Bronchial epithelial cell (primary cell): Measurements from ENCODE around the gene FAM9C. TPM values are rescaled to one million over a fixed set of nuclear protein-coding genes. Genes with fewer than 3 reads are reported as not detected.

Experiments used
- DNase-seq: peaks from one replicate; pipeline ENCODE4 v3.0.0-alpha.2; 2010; ENCODE audit warnings: low read depth
- FAIRE-seq: peaks from 2 replicates; lab custom pipeline; 2011; peaks lifted over from hg19 to GRCh38; lab: Jason Lieb, UNC
- H3K27me3 ChIP-seq: 2 replicates; pipeline ENCODE4 v1.5.1; 2011; ENCODE audit warnings: low read length; ENCODE audit not compliant: control insufficient read depth, insufficient read depth
- H3K36me3 ChIP-seq: 2 replicates; pipeline ENCODE4 v1.5.1; 2011; ENCODE audit warnings: low read length; ENCODE audit not compliant: control insufficient read depth, insufficient read depth
- H3K4me3 ChIP-seq: 2 replicates; pipeline ENCODE4 v1.5.1; 2011; ENCODE audit warnings: mild to moderate bottlenecking, low read depth, low read length, control low read depth
- CTCF ChIP-seq: IDR thresholded peaks from 2 replicates; pipeline ENCODE4 v1.5.1; 2011; ENCODE audit warnings: mild to moderate bottlenecking, moderate library complexity, low read length, control low read depth, inconsistent platforms; ENCODE audit not compliant: insufficient read depth, severe bottlenecking
- total RNA-seq: library from RNA; depleted of rRNA; stranded (reverse); fragments of >200 nt; gene quantifications from 2 replicates; pipeline ENCODE4 v1.2.1, GENCODE V29; 2014

The FAM9C gene
- total RNA-seq, 1 donor from 2014 or later: not detected

DNA sequence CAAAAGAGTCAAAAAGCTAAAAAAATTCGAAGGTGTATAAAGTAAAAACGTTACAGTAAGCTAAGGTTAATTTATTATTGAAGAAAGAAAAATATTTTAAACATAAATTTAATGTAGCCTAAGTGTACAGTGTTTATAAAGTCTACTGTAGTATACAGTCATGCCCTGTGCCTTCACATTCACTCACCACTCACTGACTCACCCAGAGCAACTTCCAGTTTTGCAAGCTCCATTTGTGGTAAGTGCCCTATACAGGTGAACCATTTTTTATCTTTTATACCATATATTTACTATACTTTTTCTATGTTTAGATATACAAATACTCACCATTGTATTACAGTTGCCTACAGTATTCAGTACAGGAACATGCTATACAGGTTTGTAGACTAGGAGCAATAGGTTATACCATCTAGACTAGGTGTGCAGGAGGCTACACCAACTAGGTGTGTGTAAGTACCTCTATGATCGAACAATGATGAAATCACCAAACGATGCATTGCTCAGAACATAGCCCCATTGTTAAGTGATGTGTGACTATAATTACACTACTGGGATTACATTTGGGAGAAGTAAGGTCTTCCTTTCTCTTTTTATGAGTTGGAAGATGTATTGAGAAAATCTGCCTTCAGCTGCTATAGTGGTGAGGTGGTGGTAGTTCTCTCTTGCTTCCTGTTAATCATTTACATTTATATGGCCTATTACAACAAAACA, 42.3 kb downstream of the FAM9C start:
- FAIRE-seq: no peak
- no peak for TF ChIP-seq CTCF
- peak; percentile 86 for DNase-seq

GRCh38 chrX:13001097-13001496, 43.3 kb downstream of the FAM9C start:
- no peaks in the 10 kb centered on the region for H3K27me3 ChIP-seq
- H3K36me3 ChIP-seq: no peaks in the 10 kb centered on the region
- DNase-seq (peak; percentile 77), FAIRE-seq (no peak)
- no peak for TF ChIP-seq CTCF
- no peak overlapping the region for H3K4me3 ChIP-seq

More for the DNA sequence above, 42.3 kb downstream of the FAM9C start:
- H3K36me3 ChIP-seq: no peaks in the 10 kb centered on the region
- H3K27me3 ChIP-seq: no peaks in the 10 kb centered on the region
- no peak overlapping the region for H3K4me3 ChIP-seq

GRCh38 chrX:13000301-13000811, 44.1 kb downstream of the FAM9C start:
- H3K36me3 ChIP-seq: no peaks in the 10 kb centered on the region
- H3K27me3 ChIP-seq: no peaks in the 10 kb centered on the region
- FAIRE-seq (no peak), DNase-seq (no peak)
- no peak for TF ChIP-seq CTCF
- no peak overlapping the region for H3K4me3 ChIP-seq

DNA sequence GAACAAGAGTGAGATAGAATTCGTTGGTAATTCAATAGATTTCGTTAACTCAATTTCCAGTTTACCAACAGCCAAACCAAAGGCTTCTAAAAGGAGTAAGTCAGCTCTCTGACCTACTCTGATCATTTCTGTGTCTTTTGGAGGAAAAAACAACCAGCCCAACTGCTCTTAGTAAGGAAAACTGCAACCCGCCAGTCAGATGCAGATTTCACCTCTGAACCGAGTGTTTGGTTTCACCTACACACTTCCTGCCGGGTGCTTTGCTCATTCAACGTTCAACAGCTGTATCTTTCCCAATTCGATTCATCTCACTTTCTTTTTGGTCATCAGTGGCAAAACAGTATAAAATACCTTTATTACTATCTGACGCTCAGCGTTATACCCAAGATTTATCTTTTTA, 45.0 kb downstream of the FAM9C start:
- Histone ChIP-seq H3K4me3 (no peak overlapping the region), H3K36me3 (no peaks in the 10 kb centered on the region), H3K27me3 (no peaks in the 10 kb centered on the region)
- DNase-seq: no peak
- TF ChIP-seq CTCF: no peak
- FAIRE-seq: no peak

GRCh38 chrX:12997906-12998687, 46.3 kb downstream of the FAM9C start:
- Histone ChIP-seq H3K36me3 (no peaks in the 10 kb centered on the region), H3K27me3 (no peaks in the 10 kb centered on the region), H3K4me3 (no peak overlapping the region)
- TF ChIP-seq CTCF: no peak
- no peak for FAIRE-seq
- DNase-seq: no peak
